HuH-7.5 (cell line): ENCODE results near the gene PIP5KL1.

Experiments used
- DNase-seq: peaks from one replicate; pipeline ENCODE4 v3.0.0; 2011; ENCODE audit warnings: low spot score

The PIP5KL1 gene

DNA sequence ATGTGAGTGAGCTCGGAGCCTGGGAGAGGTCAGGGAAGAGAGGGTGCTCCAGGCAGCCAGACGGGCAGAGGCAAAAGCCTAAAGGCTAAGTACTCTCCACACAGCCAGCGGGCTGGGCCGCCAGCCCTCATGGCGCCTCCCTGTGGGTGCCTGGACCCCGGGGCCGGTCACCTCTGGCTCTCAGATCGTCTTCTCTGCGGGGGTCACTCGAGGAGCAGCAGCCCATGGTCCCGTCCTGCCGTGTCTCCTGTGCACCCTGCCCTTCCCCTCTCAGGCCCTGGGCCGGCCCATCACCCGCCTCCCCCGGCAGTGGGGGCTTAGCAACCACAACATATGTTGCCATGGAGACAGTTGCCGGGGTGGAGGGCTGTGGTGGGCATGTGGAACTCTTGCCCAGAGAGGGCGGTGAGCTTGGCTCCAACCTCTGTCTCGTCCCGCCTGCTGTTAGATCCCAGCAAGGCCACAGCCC is 57.3 kb downstream of the PIP5KL1 start:
- no peak for DNase-seq

DNA sequence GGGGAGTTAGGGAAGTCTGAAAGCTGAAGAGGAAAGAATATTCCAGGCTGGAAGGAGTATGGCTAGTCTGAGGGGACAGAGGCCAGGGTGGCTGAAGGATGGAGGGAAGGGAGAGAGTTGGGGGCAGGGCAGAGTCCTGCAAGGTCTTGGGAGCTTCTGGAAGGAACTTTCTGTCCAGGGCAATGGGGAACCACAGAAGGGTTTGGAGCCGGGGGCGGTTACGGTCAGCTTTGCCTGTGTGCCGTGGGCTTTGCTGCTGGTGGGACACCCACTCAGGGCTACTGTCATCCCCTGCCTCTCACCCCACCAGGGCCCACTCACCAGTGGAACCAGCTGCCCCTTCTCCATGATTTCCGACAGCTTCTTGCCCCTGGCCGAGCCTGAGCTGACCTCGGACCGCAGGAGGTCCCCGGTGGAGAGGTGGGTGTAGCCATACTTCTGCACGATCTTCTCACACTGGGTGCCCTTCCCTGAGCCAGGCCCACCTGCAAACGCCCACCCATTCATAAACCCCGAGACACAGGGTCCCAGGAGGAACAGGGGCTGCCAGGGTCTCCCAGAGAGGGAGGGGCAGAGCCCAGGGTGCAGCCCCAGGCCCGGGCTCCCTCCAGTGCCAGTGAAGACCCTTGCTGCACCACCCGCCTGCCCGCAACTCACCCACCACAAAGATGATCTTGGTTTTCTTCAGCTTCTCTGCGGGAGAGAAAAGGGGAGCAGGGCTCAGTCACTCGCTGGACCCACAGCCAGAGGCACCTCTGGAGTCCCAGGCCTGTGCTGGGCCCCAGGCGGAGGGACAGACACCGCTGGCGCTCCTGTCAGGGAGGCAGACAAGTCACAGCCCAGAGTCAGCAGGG is 58.0 kb downstream of the PIP5KL1 start:
- DNase-seq = no peak

DNA sequence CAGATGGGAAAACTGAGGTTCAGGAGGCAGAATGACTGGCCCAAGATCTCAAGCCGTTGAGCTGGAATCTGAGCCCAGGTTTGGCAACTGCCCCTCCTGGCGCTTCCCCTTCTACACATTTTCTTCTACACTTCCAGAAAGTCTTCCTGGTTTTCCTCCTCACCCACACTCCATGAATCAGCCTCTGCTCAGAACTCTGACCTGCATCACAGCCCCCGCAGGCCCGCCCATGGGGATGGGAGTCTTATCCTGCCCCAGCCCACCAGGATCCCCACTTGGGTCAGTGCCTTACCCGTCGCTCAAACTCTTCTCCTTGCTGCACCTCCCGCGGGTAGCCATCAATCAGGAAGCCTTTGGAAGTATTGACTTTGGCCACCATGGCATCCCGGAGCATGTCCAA is 59.0 kb downstream of the PIP5KL1 start:
- DNase-seq = no peak

DNA sequence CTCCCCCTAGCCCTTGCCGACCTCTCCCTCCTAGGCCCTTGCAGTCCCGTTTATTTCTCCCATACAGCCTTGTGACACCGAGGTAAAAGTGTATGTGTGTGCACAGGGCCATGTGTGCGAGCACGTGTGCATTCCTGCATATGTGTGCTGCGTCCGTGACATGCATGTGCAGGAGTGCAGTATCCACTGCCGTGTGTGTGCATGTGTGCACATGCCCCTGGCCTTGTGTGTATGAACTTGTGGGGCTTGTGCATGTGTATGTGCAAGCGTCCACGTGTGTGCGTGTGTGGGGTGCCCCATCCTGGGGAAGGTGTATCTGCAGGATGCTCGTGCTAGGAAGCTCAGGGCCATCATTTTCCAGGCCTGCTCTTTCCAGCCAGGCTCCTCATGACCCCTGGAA is 59.7 kb downstream of the PIP5KL1 start:
- no peak for DNase-seq
